ENCODE results near the gene PLD2. TPM values are rescaled to one million over a fixed set of nuclear protein-coding genes. Genes with fewer than 3 reads are reported as not detected.
"Not testable (repeated sequence)": the region's sequence is repeated elsewhere in the genome, so short reads cannot be mapped to it uniquely, and the experiment has no call there.

The PLD2 gene
- total and polyA plus RNA-seq, 7 donors: 2.4 to 7.5 (median 3.8) TPM

GRCh38 chr17:4861052-4861451 lies 54.1 kb downstream of the PLD2 start:
- ATAC-seq (no peak), DNase-seq (no peak)
- Histone ChIP-seq H3K4me3 (no peak overlapping the region), H3K27me3 (ENCODE audit: insufficient read depth in 3 of 3, low read length in 2 of 3) (no peaks in the 10 kb centered on the region), H3K27ac (no peak overlapping the region), H3K9me3 (no peaks in the 10 kb centered on the region), H3K36me3 (ENCODE audit: insufficient read depth in 1 of 2, low read depth in 1 of 2) (no peaks in the 10 kb centered on the region), H3K4me1 (peaks cover 12% of the 10 kb centered on the region)
- TF ChIP-seq CTCF (IDR thresholded peaks at IDR 0.05): no peak
- 90 to 92% (median 91%) methylated on average over 16 of the region's 16 CpGs for WGBS, 3 donors
- intact Hi-C loops (cut with DNase I): no loop called here

GRCh38 chr17:4862720-4863119 lies 55.8 kb downstream of the PLD2 start:
- ATAC-seq (no peak), DNase-seq (no peak)
- 95 to 98% (median 96%) methylated on average over 4 of the region's 4 CpGs for WGBS, 3 donors
- Histone ChIP-seq H3K27ac (no peak overlapping the region), H3K9me3 (no peaks in the 10 kb centered on the region), H3K27me3 (ENCODE audit: insufficient read depth in 3 of 3, low read length in 2 of 3) (no peaks in the 10 kb centered on the region), H3K36me3 (ENCODE audit: insufficient read depth in 1 of 2, low read depth in 1 of 2) (no peaks in the 10 kb centered on the region), H3K4me1 (peaks cover 12% of the 10 kb centered on the region), H3K4me3 (no peak overlapping the region)
- TF ChIP-seq CTCF (IDR thresholded peaks at IDR 0.05): no peak
- intact Hi-C loops (cut with DNase I): no loop called here

GRCh38 chr17:4863321-4863720 lies 56.4 kb downstream of the PLD2 start:
- 74 to 90% (median 83%) methylated on average over 1 of the region's 1 CpG for WGBS, 3 donors
- intact Hi-C loops (cut with DNase I): no loop called here
- peaks cover 9% of the 10 kb centered on the region for H3K4me1 ChIP-seq
- no peaks in the 10 kb centered on the region for H3K27me3 ChIP-seq (ENCODE audit: insufficient read depth in 3 of 3, low read length in 2 of 3)
- no peak for TF ChIP-seq CTCF (IDR thresholded peaks at IDR 0.05)
- no peak overlapping the region for H3K27ac ChIP-seq
- ATAC-seq: no peak
- H3K36me3 ChIP-seq (ENCODE audit: insufficient read depth in 1 of 2, low read depth in 1 of 2): no peaks in the 10 kb centered on the region
- H3K9me3 ChIP-seq: no peaks in the 10 kb centered on the region
- H3K4me3 ChIP-seq: no peak overlapping the region
- DNase-seq: no peak

GRCh38 chr17:4867535-4867934 lies 60.6 kb downstream of the PLD2 start:
- H3K9me3 ChIP-seq; H3K27ac ChIP-seq; H3K36me3 ChIP-seq (ENCODE audit: insufficient read depth in 1 of 2, low read depth in 1 of 2); ATAC-seq; intact Hi-C loops (cut with DNase I); H3K4me3 ChIP-seq; H3K4me1 ChIP-seq; DNase-seq; H3K27me3 ChIP-seq (ENCODE audit: insufficient read depth in 3 of 3, low read length in 2 of 3): not testable (repeated sequence)
- 81 to 90% (median 88%) methylated on average over 5 of the region's 5 CpGs for WGBS, 3 donors

- WGBS, 3 donors: 94 to 97% (median 96%) methylated on average over 22 of the region's 22 CpGs
- intact Hi-C loops (cut with DNase I); H3K27me3 ChIP-seq (ENCODE audit: insufficient read depth in 3 of 3, low read length in 2 of 3); H3K9me3 ChIP-seq; ATAC-seq; DNase-seq; H3K36me3 ChIP-seq (ENCODE audit: insufficient read depth in 1 of 2, low read depth in 1 of 2); H3K4me3 ChIP-seq; H3K4me1 ChIP-seq; H3K27ac ChIP-seq: not testable (repeated sequence)
Measured at GRCh38 chr17:4869058-4869998, 62.4 kb downstream of the PLD2 start.
